ENCODE results near the gene SFXN2.
A peak's percentile ranks its signal among the peaks of the same experiment; 100 is the strongest.
"Not testable (repeated sequence)": the region's sequence is repeated elsewhere in the genome, so short reads cannot be mapped to it uniquely, and the experiment has no call there.

The SFXN2 gene

DNA sequence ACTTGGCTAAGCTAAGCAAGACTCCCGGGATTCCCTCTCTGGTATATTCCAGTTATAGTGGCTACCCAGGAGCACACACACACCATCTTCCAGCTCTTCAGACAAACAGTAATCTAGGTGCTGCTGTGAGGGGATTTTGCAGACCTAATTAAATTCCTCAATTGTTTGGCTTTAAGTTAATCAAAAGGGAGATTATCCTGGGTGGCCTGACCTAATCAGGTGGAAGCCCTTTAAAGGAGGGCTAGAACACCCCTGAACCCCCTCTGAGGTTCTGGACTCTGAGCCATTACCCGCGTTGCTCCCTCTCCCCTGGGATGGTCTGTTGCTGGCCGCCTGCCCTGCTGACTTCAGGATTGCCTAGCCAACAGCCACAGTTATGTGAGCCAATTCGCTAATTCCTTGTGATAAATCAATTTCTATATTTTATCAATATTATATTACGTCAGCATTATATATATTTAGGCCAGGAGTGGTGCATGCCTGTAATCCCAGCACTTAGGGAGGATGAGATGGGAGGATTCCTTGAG is 6.4 kb downstream of the SFXN2 start:
- no peak for DNase-seq (ENCODE audit: low spot score)

DNA sequence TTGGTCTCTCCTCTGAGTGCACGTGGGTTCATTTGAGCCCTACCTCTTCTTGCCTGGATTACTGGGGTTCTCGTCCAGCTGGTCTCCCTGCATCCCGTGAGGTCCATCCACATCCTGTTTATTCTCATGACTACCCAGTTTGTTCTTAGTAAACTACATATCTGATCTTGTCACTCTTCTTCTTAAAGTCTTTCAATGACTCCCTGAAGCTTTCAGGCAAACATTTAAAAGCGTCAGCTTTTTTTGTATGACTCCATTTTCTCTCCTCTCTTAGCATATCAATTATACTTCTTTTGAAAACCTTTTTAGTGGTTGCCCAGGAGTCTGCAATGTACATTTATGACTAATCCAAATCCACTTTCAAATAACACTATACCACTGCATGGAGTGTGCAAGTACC is 7.5 kb downstream of the SFXN2 start:
- no peak for DNase-seq (ENCODE audit: low spot score)

DNA sequence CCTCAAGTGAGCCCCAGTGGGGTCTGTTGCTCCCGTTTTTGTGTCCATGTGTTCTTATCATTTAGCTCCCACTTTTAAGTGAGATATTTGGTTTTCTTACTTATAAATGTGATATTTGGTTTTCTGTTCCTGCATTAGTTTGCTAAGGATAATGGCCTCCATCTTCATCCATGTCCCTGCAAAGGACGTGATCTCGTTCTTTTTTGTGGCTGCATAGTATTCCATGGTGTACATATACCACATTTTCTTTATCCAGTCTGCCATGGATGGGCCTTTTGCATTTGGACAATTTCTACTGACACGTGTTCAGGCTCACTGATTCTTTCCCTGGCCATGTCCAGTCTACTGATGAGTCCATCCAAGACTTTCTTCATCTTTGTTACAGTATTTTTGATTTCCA is 9.6 kb downstream of the SFXN2 start:
- no peak for DNase-seq (ENCODE audit: low spot score)

DNA sequence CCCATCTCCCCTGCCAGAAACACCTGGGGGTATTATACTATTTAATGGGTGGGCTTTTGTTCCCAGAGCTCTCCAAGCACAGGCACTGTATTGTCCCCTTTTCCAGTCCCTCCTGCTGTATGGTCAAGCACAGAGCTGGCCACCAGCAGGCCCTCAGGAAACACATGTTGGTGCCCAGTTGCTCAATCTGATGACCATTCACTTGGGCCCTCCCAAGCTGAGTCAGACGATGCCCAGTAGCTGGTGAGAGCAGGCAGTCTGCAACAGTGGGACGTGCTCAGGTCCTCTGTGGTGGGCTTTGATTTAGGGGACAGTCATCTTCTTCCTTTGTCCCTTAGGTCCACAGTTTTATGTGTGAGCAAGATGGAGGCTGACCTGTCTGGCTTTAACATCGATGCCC is 11.8 kb downstream of the SFXN2 start:
- DNase-seq (ENCODE audit: low spot score) = no peak

DNA sequence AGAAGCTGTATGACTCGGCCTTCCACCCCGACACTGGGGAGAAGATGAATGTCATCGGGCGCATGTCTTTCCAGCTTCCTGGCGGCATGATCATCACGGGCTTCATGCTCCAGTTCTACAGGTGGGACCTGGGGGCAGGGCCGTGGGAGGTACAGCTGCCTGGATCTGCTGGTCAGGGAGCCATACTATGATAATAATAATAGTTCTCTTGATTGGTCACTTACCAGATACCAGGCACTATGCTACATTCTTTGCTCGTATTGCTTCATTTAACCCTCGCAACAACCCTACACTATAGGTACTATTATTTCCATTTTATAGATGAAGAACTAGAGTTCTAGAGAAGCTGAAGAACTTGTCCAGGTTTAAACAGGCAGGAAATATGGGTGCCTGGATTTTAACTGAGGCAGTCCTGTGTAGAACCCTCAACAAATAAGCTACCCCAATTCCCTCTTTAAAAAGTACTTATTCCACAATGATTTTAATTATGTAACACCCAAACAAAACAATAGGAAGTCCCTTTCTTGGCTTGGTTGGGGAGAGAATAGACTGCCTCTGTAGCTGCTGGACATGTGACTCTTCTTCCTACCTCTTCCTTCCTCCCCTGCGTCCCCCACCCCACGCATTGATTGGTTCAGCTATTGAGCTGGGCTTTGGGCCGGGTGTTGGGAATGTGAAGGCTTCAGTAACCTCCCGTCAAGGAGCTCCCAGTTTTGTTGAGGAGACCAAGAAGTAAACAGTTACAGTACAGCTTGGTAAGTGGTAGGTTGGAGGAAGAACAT is 12.8 kb downstream of the SFXN2 start:
- DNase-seq (ENCODE audit: low spot score) = no peak

DNA sequence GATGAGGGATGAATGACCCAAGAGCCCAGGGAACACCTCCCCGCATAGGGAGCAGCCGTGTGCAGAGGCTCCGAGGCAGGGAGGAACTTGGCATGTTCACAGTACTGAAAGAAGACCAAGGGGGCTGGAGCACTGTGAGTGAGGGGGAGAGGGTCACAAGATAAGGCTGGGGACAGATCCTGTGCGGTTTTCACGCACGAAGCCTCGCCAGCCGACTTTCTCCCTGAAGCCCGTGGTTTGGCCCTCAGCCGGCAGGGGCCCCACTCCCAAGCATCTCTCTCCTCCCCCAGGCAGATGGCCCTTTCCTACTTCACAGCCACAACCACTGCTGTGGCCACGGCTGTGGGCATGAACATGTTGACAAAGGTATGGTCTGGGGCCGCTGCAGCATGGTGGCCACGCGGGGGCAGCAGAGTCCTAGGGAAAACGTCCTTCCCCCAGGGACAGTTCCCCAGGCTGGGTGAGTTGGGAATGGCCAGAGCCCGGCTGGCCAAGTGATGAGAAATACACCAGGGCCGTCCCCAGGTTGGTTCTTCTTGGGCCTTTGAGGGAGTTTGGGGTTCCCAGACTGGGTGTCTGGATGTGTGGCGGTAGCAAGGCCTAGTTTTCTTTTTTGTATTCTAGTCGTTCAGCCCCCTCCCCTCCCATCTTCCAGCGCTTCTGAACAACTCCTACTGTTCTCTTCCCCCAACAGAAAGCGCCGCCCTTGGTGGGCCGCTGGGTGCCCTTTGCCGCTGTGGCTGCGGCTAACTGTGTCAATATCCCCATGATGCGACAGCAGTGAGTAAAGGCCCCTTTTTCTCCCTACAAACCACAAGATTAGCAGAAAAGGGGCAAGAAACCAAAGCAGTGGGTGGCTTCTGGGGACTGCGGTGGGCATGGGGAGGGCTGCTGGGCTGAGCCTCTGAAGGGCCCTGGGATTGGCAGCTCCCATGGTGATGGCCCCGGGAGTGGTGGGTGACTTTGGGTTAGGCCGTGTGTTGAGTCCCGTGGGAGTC is 14.9 kb downstream of the SFXN2 start:
- DNase-seq (ENCODE audit: low spot score) = peak; percentile 90

DNA sequence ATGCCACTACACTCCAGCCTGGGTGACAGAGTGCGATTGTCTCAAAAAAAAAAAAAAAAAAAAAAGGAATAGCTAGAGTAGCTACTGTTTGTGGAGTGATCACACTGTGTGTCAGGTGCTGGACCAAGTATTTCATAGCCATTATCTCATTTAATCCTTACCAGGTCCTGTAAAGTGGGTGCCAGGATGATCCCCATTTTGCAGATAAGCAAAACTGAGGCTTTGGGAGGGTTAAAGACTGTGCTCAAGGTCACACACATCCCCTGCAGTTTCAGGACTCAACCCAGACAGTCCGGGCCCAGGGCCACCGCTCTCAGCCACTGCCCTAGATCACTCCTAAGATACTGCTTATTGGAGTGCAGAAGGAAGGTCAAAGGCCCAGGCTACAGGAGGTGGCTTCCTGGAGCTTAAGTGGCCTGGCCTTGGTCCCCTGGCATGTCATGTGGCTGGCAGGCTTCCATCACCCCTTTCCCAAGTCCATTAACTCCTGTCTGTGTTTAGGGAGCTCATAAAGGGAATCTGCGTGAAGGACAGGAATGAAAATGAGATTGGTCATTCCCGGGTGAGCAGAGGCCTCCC is 16.9 kb downstream of the SFXN2 start:
- no peak for DNase-seq (ENCODE audit: low spot score)

DNA sequence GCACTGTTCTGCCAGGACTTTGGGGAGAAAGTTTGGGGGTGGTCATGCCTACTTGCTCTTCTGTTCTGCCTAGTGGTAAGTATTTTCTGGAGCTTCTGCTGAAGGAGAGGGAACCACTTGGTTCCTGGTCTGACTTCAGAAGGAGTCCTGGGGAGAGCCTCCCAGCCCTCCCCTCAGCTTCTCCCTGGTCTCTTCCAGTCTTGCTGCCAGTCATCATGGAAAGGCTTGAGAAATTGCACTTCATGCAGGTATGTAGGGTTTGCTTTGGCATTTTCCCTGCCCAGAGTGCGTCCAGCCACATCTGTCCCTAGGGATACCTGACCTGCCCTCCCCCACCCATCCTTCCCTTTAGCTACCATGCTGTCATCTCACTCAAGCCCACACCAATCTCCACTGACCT is 18.2 kb downstream of the SFXN2 start:
- no peak for DNase-seq (ENCODE audit: low spot score)

DNA sequence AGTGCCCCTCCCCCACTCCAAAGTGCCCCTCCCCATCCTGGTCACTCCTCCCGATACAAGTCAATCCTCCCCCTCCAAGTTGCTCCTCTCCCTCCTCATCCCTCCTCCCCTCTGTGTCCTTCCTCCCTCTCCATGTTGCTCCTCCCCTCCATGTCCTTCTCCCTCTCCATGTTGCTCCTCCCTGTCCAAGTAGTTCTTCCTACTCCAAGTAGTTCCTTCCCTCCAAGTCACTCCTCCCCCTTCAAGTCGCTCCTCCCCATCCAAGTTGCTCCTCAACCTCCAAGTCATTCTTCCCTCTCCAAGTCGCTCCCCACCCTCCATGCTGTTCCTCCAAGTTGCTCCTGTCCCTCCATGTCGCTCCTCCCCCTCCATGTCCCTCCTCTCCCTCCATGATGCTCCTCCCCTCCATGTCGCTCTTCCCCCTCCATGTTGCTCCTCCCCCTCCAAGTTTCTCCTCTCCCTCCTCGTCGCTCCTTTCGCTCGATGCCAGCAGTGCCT is 20.7 kb downstream of the SFXN2 start:
- no peak for DNase-seq (ENCODE audit: low spot score)

DNA sequence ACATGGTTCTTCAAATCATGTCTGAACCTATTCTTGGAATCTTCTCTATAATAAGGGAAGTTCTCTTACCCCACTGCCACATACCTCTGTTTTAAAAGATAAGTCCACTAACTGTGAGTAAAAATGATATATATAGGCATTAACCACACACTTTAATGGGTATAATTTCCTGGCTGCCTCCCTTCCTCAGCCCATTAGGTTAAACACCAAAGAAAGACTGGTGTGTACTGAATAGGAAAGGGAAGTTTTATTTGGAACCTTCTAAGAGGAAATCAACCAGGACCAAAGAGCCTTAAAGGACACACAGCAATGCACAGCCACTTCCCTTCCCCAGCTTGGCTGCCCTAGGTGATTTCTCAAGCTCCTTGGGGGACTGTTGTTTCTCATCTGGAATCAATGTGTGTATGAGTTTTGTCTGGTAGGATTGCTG is 24.3 kb downstream of the SFXN2 start:
- DNase-seq (ENCODE audit: low spot score) = no peak

DNA sequence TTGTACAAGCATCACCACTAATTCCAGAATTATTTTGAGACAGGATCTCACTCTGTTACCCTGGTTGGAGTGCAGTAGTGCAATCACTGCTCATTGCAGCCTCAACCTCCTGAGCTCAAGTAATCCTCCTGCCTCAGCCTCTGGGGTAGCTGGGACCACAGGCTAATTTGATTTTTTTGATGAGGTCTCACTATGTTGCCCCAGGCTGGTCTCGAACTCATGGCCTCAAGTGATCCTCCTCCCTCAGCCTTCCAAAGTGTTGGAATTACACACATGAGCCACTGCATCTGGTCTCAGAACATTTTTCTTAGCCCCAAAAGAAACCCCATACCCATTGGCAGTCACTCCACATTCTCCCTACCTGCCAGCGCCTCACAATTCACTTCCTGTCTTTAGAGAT is 25.8 kb downstream of the SFXN2 start:
- DNase-seq (ENCODE audit: low spot score) = no peak

DNA sequence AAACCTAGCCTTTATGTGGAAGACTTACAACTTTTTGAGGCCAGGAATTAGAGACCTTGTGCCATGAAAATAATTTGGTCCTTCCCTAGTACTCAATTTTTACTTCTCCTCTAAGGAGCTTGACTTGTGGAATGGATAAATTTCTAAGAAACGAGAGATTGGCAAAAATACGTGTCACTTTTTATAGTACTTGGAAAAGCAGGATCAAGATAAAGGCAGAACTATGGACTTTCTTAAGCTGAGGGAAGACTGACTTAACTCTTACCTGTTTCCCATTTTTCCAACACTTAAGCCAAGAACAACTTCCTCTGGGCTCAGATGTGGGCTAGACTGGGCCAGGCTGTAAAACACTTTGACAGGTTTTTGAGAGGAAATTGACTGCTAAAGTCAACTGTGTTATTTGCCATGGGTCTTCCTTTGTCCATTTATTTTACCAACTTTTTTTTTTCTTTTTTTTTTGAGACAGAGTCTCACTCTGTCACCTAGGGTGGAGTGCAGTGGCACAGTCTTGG is 27.3 kb downstream of the SFXN2 start:
- DNase-seq (ENCODE audit: low spot score) = no peak

DNA sequence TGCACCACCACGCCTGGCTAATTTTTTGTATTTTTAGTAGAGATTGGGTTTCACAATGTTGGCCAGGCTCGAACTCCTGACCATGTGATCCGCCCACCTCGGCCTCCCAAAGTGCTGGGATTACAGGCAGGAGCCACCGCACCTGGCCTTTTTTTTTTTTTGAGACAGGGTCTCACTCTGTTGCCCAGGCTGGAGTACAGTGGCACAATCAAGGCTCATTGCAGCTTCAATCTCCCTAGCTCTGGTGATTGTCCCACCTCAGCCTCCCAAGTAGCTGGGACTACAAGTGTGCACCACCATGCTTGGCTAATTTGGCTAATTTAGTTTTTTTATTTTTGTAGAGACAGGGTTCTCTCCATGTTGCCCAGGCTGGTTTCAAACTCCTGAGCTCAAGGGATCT is 27.9 kb downstream of the SFXN2 start:
- not testable (repeated sequence) for DNase-seq (ENCODE audit: low spot score)

DNA sequence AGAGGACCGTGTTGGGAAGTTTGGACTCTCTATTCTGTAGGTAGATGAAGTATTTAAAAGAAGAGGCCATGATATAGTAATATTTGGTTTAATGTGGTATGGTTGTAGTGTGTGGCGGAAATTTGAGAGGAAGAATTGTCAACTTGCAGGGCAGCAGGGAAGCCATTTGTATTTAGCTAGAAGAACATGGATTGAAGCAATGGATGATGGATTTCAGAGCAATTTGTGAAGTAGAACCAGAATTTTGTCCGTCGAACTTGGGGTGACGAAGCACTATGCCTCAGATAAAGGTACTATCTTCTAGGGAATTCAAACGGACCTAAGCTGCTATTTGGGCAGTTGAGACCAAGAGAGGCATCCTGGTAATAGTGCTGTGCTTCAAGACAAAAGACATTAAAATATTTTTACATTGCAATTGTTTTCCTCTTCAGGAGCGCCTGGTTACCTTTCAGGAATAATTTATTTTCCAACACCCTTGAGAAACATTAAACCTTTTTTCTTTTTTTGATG is 28.7 kb downstream of the SFXN2 start:
- no peak for DNase-seq (ENCODE audit: low spot score)

DNA sequence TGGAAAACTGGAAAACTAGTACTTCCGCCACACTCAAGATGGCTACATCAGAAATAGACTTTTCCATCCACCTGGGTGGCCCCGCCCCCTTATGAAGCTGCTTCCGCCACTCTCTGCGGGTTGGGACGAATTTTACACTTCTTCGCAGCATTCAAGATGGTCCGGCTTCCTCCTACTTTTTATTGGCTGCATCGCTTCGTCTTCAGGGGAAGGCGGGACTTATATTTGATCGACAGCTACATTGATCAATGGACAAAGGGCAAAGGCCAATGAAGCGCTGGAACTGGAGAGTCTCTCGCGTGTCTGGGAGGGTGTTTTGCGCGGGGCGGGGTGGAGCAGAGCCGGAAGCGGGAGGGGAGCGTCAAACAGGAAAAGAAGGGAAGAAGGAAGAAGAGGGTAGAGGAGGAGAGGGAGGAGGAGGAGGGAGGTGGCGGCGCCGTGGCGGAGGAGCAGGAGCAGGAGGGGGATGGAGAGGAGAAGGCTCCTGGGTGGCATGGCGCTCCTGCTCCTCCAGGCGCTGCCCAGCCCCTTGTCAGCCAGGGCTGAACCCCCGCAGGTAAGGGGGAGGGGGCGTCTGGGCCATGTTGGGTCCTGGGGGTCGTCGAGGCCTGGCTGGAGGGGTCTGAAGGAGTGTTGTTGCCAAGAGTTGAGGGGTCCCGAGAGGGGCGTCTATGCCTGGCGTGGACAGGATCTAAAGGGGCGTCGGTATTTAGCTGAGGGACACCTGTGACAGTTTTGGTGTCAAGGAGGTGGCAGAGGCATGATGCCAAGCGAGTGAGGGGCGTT is 29.3 kb downstream of the SFXN2 start, which contains the start of gene WBP1L:
WBP1L (plus strand) TSS at position 361 of the 786 bp plus-strand sequence; CDS start at position 467, 106 bp downstream.
- DNase-seq (ENCODE audit: low spot score) = peak; percentile 94

DNA sequence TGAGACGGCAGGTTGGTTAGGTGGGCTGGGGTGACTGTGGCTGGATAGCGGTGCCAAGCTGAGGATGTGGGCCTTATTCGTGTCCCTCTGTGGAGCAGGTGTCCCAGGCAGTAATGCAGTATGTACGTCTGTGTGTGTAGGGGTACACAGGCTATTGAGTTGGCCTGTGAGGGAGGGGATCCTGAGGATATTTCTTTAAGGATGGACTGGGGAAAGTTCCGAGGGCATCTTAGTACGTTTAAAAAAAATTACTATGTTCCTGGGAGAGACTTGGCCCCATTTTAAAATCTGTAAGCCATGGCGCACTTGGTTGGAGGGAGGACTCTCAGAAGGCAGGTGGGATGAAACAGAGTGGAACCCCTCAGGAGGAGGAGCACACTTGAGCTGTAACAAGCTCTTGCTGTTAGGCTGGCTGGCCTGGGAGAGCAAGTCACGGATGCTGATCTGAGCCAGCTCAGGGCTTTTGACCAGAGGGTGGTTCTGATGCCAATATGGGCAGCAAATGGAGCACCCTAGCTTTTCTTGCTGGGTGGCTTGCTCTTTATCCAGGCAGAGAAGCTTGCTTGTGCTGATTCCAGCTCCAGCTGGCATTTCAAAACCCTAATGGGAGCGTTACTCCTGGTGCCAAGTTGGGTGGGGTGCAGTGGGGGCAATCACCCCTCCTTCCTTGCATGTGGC is 30.1 kb downstream of the SFXN2 start:
- DNase-seq (ENCODE audit: low spot score) = no peak

DNA sequence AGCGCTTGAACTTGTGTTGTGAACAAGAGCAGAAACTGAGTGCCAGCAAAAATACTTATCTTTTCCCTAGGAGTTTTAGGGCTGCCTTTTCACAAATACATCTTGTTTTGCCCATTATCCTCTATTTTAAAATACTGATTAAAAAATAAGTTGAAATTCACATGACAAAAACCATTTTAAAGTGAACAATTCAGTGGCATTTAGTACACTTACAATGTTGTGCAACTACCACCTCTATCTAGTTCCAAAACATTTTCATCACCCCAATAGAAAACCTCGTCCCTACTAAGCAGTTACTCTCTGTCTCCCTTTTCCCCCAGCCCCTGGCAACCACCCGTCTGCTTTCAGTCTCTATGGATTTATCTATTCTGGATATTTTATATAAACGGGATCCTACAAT is 30.7 kb downstream of the SFXN2 start:
- no peak for DNase-seq (ENCODE audit: low spot score)

DNA sequence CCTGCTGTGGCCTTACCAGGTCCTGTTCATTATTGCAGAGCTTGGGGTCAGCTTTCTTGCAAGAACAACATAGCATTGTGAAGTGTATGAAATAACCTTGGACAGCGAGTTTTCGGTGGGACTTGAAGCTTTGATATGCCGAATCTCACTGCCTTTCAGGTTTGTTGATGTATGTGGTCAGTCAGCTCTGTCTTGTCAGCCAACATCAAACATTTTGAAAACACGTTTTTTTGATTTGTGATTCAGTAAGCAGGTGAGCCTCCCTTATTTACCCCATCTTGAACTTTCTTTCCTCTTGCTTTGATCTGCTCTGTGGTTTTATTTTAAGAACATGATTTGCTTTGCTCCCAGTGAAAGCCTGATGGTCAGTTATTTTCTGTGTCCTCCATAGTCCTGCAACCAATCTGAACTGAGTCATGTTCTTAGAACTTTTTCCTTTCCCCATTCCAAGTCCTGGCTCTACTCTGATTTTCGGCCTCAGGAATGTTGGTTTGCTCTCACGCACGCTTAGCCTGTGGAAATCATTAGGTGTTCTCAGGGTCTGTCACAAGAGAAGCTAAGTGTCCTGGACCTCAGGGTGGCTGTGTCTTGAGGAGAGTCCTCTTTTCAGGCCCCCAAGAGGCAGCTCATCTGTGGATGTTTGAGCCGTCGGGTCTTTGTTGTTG is 38.0 kb downstream of the SFXN2 start:
- peak; percentile 76 for DNase-seq (ENCODE audit: low spot score)

DNA sequence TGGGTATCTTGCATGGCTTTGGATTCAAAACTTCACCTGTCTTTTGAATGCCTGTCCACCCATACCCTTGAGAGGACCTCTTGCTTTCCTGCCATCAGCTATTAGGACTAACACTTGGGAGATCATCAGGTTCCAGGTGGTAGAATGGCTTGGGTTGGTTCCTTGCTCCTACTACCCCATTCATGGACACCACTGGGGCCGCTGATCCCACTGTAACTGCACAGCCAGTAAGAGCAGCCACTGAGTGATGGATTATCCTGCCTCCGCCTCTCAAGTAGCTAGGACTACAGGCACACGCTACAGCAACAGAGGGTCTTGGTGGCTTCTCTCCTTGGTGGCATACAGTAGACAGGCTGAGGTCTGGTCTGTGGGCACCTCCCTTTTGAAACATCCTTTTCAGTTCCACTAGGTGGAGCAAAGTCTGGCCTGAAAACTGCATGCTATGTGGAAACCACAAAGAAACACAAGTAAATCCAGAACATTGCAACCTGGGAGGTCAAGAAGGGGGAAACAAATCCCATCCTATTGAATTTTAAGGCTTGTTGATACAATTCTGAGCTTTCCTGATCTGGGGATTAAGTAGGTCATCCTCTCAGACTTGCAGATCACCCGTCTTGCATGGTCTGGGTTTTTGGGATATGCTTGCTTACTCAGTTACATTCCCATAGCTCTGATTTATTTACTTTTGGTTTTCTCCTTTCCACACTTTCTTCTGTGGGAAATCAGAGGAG is 38.7 kb downstream of the SFXN2 start:
- peak; percentile 61 for DNase-seq (ENCODE audit: low spot score)

Measured in hepatic stellate cell (primary cell).